ENCODE measurements around the gene STAMBP.
"Not testable (repeated sequence)": the region's sequence is repeated elsewhere in the genome, so short reads cannot be mapped to it uniquely, and the experiment has no call there.

Gene STAMBP

DNA sequence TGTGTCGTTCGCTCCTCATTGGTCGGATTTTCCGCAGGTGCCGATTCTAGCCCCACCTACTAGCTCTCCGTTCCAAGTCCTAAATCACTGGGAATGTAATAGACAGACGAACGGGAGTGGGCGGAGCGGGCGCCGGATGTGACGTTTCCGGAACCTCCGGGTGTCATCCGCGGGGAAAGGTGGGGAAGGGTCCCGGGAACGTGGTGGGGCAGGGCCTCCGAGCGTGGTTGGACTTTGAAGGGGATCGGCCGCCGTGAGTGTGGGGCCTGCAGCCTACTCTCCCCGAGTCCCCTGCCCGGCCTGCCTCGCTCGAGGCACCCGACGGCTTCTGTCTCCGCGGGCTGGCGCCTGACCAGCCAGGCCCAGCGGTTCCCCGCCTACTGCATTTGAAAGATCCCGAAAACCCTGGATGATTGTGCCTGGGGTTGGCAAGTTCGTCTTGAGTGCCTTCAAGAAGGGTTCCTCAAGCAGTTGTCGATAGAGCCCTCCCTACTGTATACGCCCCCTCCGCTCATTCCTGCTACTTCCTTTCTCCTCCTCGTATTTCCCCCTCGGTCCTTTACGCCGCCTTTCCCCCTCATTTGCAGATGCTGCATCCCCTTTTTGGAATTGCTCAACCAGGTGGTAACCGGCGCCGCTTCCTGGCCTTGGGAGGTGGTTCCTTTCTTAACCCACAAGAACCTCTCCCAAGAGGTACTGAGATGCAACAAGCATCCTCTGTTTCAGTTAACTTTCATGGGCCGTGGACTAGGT is at the start of gene STAMBP:
STAMBP (plus strand) TSS at position 144 of the 753 bp plus-strand sequence. CDS start 1,896 bp downstream, outside the sequence.
- H3K36me3 Mint-ChIP-seq: peaks cover 36% of the 10 kb centered on the region
- H3K9me3 Mint-ChIP-seq: no peaks in the 10 kb centered on the region
- H3K4me3 Mint-ChIP-seq: peak within 1 kb of the TSS; percentile 96
- ATAC-seq (peak; percentile 63), DNase-seq (ENCODE audit: low spot score in 2 of 2) (peak; percentile 68 to 93)
- H3K27ac Mint-ChIP-seq: peak within 1 kb of the TSS; percentile 98
- H3K4me1 Mint-ChIP-seq: peaks cover 58% of the 10 kb centered on the region

GRCh38 chr2:73779467-73780236 is 49.1 kb upstream of the STAMBP start, which contains the start of gene DUSP11:
TSS of gene DUSP11 (minus strand) at chr2:73780103. CDS start at chr2:73779974, 129 bp downstream.
- peaks cover 41% of the 10 kb centered on the region for H3K36me3 Mint-ChIP-seq
- DNase-seq (ENCODE audit: low spot score in 2 of 2): peak; percentile 97 to 100
- no peaks in the 10 kb centered on the region for H3K9me3 Mint-ChIP-seq
- peak within 1 kb of the TSS; percentile 94 for H3K4me3 Mint-ChIP-seq
- peak; percentile 100 for ATAC-seq
- H3K27ac Mint-ChIP-seq: peak within 1 kb of the TSS; percentile 94
- H3K4me1 Mint-ChIP-seq: peaks cover 24% of the 10 kb centered on the region

DNA sequence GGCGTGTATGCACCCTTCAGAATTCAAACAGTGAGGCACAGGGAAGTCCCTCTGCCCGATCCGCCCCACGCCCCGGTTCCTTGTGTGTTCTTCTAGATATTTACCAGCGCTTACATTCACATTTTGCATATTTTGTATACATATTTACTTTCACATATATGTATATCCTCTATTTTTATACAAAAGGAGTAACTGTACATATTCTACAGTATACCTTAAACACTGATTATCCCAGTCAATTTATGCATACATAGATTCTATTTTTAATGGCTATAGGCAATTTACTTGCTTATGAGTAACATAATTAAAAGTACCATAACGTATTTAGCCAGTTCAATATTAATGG is 48.6 kb upstream of the STAMBP start:
- Mint-ChIP-seq H3K9me3 (no peaks in the 10 kb centered on the region), H3K4me3 (peak overlapping the region; percentile 94), H3K27ac (peak overlapping the region; percentile 94), H3K4me1 (peaks cover 24% of the 10 kb centered on the region), H3K36me3 (peaks cover 35% of the 10 kb centered on the region)
- DNase-seq (ENCODE audit: low spot score in 2 of 2) (no peak), ATAC-seq (no peak)

DNA sequence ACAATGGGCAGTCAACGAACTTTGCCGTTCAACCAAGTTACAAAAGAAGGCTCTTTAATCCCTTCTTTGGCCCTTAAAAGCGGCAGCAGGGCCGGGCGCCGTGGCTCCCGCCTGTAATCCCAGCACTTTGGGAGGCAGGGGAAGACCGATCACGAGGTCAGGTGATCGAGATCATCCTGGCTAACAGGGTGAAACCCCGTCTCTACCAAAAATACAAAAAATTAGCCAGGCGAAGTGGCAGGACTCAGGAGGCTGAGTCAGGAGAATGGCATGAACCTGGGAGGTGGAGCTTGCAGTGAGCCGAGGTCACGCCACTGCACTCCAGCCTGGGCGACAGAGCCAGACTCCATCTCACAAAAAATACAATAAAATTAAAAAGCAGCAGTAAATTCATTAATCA is 45.4 kb upstream of the STAMBP start:
- not testable (repeated sequence) for H3K4me1 Mint-ChIP-seq; H3K4me3 Mint-ChIP-seq; DNase-seq (ENCODE audit: low spot score in 2 of 2); H3K36me3 Mint-ChIP-seq; H3K9me3 Mint-ChIP-seq; H3K27ac Mint-ChIP-seq; ATAC-seq

- H3K36me3 Mint-ChIP-seq; H3K27ac Mint-ChIP-seq; H3K4me1 Mint-ChIP-seq; H3K9me3 Mint-ChIP-seq; ATAC-seq; DNase-seq (ENCODE audit: low spot score in 2 of 2); H3K4me3 Mint-ChIP-seq: not testable (repeated sequence)
Observed at GRCh38 chr2:73783883-73784282, 44.9 kb upstream of the STAMBP start, which contains the start of gene C2orf78. TSS of gene C2orf78 (plus strand) at chr2:73784183. CDS start at chr2:73784310, 127 bp downstream.

- no peaks in the 10 kb centered on the region for H3K9me3 Mint-ChIP-seq
- H3K4me1 Mint-ChIP-seq: peaks cover 6% of the 10 kb centered on the region
- H3K36me3 Mint-ChIP-seq: no peaks in the 10 kb centered on the region
- DNase-seq (ENCODE audit: low spot score in 2 of 2) (no peak), ATAC-seq (no peak)
- no peak overlapping the region for H3K4me3 Mint-ChIP-seq
- H3K27ac Mint-ChIP-seq: no peak overlapping the region
Observed at GRCh38 chr2:73811878-73812277, 16.9 kb upstream of the STAMBP start.

DNA sequence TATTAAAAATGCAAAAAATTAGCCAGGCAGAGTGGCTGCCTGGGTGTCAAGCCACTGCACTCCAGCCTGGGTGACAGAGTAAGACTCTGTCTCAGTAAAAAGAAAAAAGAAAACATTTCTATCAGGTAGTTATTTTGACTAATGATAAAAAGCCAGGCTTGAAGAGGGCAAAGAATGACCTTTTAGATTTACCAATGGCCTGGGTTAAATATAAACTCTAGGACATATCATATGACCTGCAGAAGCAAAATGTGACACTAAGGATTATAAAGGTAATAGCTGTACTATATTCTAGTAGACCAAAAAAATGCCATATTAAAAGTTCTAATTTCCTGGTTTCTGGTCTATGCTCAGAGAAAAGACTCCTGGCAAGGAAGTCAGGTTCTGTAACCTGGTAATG is 16.1 kb upstream of the STAMBP start:
- ATAC-seq (no peak), DNase-seq (ENCODE audit: low spot score in 2 of 2) (no peak)
- H3K36me3 Mint-ChIP-seq: no peaks in the 10 kb centered on the region

DNA sequence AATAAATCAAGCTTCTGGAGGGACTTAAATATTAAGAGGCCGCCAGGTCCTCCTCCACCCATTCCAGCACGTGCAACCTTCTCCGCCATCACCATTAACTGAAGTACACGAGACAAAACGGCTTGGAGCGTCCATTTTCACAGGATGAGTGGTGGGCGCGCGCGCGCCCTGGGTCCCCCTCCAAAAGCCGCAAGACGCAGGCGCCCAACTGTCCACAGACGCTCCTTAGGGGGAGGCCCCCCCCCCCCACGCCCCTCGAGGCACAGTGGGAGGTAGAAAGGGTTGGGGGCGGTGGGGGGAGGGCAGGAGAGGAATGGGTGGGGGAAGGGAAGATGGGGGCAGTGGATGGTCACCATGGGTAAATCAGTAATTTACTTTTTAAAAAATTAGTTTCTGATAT is 10.5 kb upstream of the STAMBP start:
- Mint-ChIP-seq H3K36me3 (no peaks in the 10 kb centered on the region), H3K4me3 (no peak overlapping the region), H3K27ac (no peak overlapping the region), H3K9me3 (no peaks in the 10 kb centered on the region), H3K4me1 (peaks cover 32% of the 10 kb centered on the region)
- DNase-seq (ENCODE audit: low spot score in 2 of 2) (no peak), ATAC-seq (no peak)

More for the DNA sequence above, 16.1 kb upstream of the STAMBP start:
- Mint-ChIP-seq H3K9me3 (no peaks in the 10 kb centered on the region), H3K27ac (no peak overlapping the region), H3K4me3 (no peak overlapping the region), H3K4me1 (peaks cover 6% of the 10 kb centered on the region)

DNA sequence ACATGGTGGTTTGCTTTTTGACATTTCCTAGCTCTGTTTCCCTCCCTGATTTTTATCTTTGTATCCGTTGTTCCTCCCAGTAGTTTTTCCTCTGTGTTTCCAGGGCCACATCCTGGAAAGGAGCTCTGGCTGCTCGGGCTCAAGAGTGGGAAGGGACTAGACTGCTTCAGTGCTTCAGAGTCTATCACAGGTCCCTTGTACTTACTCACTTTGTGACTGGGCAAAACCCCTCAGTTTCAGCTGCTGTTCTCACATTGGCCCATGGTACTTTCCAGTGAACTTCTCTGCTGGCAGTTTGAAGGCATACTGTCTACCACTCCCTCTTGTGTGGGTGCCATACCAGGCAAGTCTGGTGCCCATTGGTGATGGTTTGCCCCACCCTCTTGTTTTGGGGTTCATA is 7.5 kb upstream of the STAMBP start:
- ATAC-seq (peak; percentile 97), DNase-seq (ENCODE audit: low spot score in 2 of 2) (peak in 1 of 2 donors; percentile 71)
- Mint-ChIP-seq H3K9me3 (no peaks in the 10 kb centered on the region), H3K27ac (peak overlapping the region; percentile 79), H3K4me3 (peak overlapping the region; percentile 55), H3K4me1 (peaks cover 36% of the 10 kb centered on the region), H3K36me3 (no peaks in the 10 kb centered on the region)

GRCh38 chr2:73821669-73822068 is 7.1 kb upstream of the STAMBP start:
- Mint-ChIP-seq H3K27ac (peak overlapping the region; percentile 79), H3K4me1 (peaks cover 36% of the 10 kb centered on the region), H3K9me3 (no peaks in the 10 kb centered on the region), H3K36me3 (no peaks in the 10 kb centered on the region), H3K4me3 (peak overlapping the region; percentile 55)
- ATAC-seq: peak; percentile 62
- DNase-seq (ENCODE audit: low spot score in 2 of 2): no peak

GRCh38 chr2:73822276-73822675 is 6.5 kb upstream of the STAMBP start:
- Mint-ChIP-seq H3K4me3 (peak overlapping the region; percentile 55), H3K27ac (no peak overlapping the region), H3K36me3 (no peaks in the 10 kb centered on the region), H3K4me1 (peaks cover 38% of the 10 kb centered on the region), H3K9me3 (no peaks in the 10 kb centered on the region)
- ATAC-seq (peak; percentile 68), DNase-seq (ENCODE audit: low spot score in 2 of 2) (no peak)

DNA sequence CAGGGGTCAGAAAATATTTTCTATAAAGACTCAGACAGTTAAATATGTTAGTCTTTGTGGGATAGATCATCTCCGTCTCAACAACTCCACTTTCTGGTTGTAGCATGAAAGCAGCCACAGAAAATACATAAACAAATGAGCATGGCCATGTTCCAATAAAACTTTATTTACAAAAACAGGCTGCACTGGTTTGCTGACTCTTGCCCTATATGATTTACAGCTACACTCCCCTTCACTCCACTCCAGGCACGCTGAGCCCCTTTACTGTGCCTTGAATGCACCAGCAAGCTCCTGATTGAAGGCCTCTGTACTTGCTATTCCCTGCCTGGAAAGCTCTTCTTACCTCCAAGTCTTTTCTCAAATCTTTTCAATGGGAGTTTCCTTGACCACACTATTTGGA is 5.8 kb upstream of the STAMBP start:
- peaks cover 45% of the 10 kb centered on the region for H3K4me1 Mint-ChIP-seq
- no peak overlapping the region for H3K27ac Mint-ChIP-seq
- H3K9me3 Mint-ChIP-seq: no peaks in the 10 kb centered on the region
- no peak for ATAC-seq
- no peak overlapping the region for H3K4me3 Mint-ChIP-seq
- no peaks in the 10 kb centered on the region for H3K36me3 Mint-ChIP-seq
- no peak for DNase-seq (ENCODE audit: low spot score in 2 of 2)

DNA sequence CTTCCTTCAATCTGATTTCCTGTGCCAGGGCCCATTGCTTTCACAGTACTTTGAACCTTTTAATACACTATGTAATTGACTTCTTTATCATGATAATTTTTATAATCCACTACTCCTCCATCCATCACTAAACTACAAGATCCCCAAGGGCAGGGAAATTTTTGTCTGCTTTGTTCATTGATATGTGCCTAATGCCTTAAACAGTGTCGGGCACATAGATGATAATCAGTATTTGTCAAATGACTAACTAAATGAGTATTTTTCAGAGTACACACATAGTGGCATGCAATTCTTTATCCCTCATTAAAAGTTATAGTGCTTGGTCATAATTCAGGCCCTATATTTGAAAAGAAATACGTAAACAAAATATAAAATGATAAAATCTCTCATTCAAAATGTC is 5.3 kb upstream of the STAMBP start:
- Mint-ChIP-seq H3K4me1 (peaks cover 46% of the 10 kb centered on the region), H3K36me3 (no peaks in the 10 kb centered on the region)

DNA sequence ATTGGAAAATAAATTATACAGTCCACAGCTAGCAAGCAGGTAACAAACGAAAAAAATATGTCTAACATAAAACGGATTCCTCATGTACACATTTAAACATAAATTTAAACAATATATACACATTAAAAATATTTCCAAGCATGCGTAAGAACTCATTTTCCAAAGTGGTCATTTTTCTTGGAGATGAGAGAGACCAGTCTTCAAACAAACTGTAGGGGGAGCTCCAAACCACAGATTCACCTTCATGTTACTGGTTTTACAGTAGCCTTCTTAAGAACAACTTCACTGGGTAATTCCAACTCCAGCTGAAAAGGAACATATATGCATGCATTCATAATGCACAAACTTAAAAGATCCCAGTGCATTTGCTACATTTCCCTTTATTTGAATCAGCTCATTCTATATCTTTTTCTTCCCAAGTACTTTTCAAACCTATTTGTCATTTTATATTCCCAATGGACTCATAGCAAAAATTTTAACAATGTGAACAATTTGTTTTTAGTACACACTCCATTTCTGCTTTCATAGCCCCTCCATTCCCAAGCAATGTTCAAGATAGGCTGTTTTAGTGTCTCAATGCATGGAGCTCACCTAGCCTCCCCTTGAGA is 4.7 kb upstream of the STAMBP start:
- peaks cover 52% of the 10 kb centered on the region for H3K4me1 Mint-ChIP-seq
- no peak overlapping the region for H3K4me3 Mint-ChIP-seq
- DNase-seq (ENCODE audit: low spot score in 2 of 2) (no peak), ATAC-seq (no peak)
- no peaks in the 10 kb centered on the region for H3K9me3 Mint-ChIP-seq
- no peaks in the 10 kb centered on the region for H3K36me3 Mint-ChIP-seq
- H3K27ac Mint-ChIP-seq: no peak overlapping the region

More for the DNA sequence above, 5.3 kb upstream of the STAMBP start:
- ATAC-seq (no peak), DNase-seq (ENCODE audit: low spot score in 2 of 2) (no peak)
- H3K4me3 Mint-ChIP-seq: no peak overlapping the region
- no peak overlapping the region for H3K27ac Mint-ChIP-seq
- H3K9me3 Mint-ChIP-seq: no peaks in the 10 kb centered on the region

DNA sequence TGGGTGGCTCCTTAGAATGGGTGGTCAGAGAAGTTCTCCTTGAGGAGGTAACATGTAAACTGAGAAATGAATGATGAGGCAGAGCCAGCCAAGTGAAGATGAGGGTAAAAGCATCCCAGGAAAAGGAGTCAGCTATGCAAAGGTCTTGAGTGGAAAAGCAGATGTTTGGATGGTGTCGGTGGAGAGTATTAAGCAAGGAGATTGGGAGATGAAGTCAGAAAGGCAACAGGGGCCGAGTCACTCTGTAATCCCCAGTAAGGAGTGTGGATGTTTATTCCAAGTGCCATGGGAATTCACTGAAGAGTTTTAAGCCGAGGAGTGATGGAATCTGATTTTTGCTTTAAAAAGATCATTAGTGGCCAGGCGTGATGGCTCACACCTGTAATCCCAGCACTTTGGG is 3.4 kb upstream of the STAMBP start:
- no peak overlapping the region for H3K4me3 Mint-ChIP-seq
- no peaks in the 10 kb centered on the region for H3K9me3 Mint-ChIP-seq
- DNase-seq (ENCODE audit: low spot score in 2 of 2): no peak
- H3K36me3 Mint-ChIP-seq: no peaks in the 10 kb centered on the region
- peaks cover 64% of the 10 kb centered on the region for H3K4me1 Mint-ChIP-seq
- ATAC-seq: no peak
- H3K27ac Mint-ChIP-seq: no peak overlapping the region
